ENCODE data around the gene VSNL1. TPM values are rescaled to one million over a fixed set of nuclear protein-coding genes. Genes with fewer than 3 reads are reported as not detected.

VSNL1 gene
- polyA plus RNA-seq, 1 of the 3 experiments (the other 2 are of a cell fraction): 1.3 TPM

- H3K36me3 ChIP-seq (replicated peaks in 1 of 2; ENCODE audit: control insufficient read depth in 1 of 2, insufficient read depth in 2 of 2, low read length in 1 of 2): peaks cover 51 to 52% of the 10 kb centered on the region in 2 experiments
- H2AFZ ChIP-seq (ENCODE audit: low read depth): no peak overlapping the region
- no peak for DNase-seq
- H3K4me1 ChIP-seq (ENCODE audit: control insufficient read depth in 1 of 2, insufficient read depth in 2 of 2, low read depth in 1 of 2, low read length in 1 of 2): peaks cover 5 to 10% of the 10 kb centered on the region in 2 experiments; a peak in 1 of 4 replicates
- POLR2A ChIA-PET: no interaction called here
- no peak for TF ChIP-seq MXI1 (IDR thresholded peaks at IDR 0.05; ENCODE audit: low read depth, low read length)
- TF ChIP-seq, protein P1, sequence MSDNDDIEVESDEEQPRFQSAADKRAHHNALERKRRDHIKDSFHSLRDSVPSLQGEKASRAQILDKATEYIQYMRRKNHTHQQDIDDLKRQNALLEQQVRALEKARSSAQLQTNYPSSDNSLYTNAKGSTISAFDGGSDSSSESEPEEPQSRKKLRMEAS (IDR thresholded peaks at IDR 0.05; ENCODE audit: low read depth): no peak
- no peak for TF ChIP-seq RAD21 (IDR thresholded peaks at IDR 0.05; ENCODE audit: low read length)
- no peak for TF ChIP-seq USF1 (IDR thresholded peaks at IDR 0.05; ENCODE audit: borderline replicate concordance, low read depth)
- TF ChIP-seq YY1 (IDR thresholded peaks at IDR 0.05; ENCODE audit: low read depth): no peak
- TF ChIP-seq FOSL2 (IDR thresholded peaks at IDR 0.05; ENCODE audit: borderline replicate concordance, low read depth): no peak
- TF ChIP-seq, protein P2, sequence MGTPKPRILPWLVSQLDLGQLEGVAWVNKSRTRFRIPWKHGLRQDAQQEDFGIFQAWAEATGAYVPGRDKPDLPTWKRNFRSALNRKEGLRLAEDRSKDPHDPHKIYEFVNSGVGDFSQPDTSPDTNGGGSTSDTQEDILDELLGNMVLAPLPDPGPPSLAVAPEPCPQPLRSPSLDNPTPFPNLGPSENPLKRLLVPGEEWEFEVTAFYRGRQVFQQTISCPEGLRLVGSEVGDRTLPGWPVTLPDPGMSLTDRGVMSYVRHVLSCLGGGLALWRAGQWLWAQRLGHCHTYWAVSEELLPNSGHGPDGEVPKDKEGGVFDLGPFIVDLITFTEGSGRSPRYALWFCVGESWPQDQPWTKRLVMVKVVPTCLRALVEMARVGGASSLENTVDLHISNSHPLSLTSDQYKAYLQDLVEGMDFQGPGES (IDR thresholded peaks at IDR 0.05; ENCODE audit: low read depth, low read length): no peak
- TF ChIP-seq POLR2AphosphoS5 (IDR thresholded peaks at IDR 0.05; ENCODE audit: low read depth, low read length): no peak
- TF ChIP-seq EP300 (IDR thresholded peaks at IDR 0.05; ENCODE audit: borderline replicate concordance in 1 of 2, low read depth in 1 of 2, low read length in 1 of 2): peak in 1 of 2 experiments; percentile 76; a peak in 2 of 4 replicates
- TF ChIP-seq RXRA (IDR thresholded peaks at IDR 0.05; ENCODE audit: borderline replicate concordance, low read depth): no peak
- peak; percentile 51; the same call in 1 of the 2 replicates for TF ChIP-seq RCOR1 (IDR thresholded peaks at IDR 0.05; ENCODE audit: low read length)
- no peak for TF ChIP-seq FOXJ3 (CRISPR knock-in tag; IDR thresholded peaks at IDR 0.05)
- peak; percentile 48 for TF ChIP-seq GATA2 (CRISPR knock-in tag; IDR thresholded peaks at IDR 0.05)
- no peak for TF ChIP-seq TEAD4 (IDR thresholded peaks at IDR 0.05; ENCODE audit: borderline replicate concordance, insufficient read depth)
- no peak for TF ChIP-seq ZBTB33 (IDR thresholded peaks at IDR 0.05; ENCODE audit: borderline replicate concordance, low read depth)
- TF ChIP-seq NRF1 (IDR thresholded peaks at IDR 0.05; ENCODE audit: low read depth, low read length): no peak
- TF ChIP-seq CHD2 (IDR thresholded peaks at IDR 0.05; ENCODE audit: low read length, partially characterized antibody): peak; percentile 55
- TF ChIP-seq EZH2phosphoT487 (IDR thresholded peaks at IDR 0.05; ENCODE audit: borderline replicate concordance, low read depth): no peak
- peak overlapping the region in 1 of 2 experiments; percentile 25; a peak in 1 of 4 replicates for H3K27ac ChIP-seq (ENCODE audit: low read depth in 2 of 2, low read length in 1 of 2)
- no peaks in the 10 kb centered on the region for H3K9me3 ChIP-seq
- H3K9me2 ChIP-seq: no peaks in the 10 kb centered on the region
- CTCF ChIA-PET: interaction anchor here (1.1 to 23.7 kb wide), 9 partner anchors 8 to 1066 kb away, joined by 3 to 471 read pairs (median 8); no protein-coding TSS in a partner anchor
- H4K20me1 ChIP-seq (ENCODE audit: insufficient read depth): no peaks in the 10 kb centered on the region
- peaks cover 29% of the 10 kb centered on the region for H3F3A ChIP-seq (replicated peaks; ENCODE audit: insufficient read depth)
- no peak overlapping the region for H3K4me3 ChIP-seq (ENCODE audit: low read depth in 2 of 2, low read length in 1 of 2)
- H3K9ac ChIP-seq: no peak overlapping the region
- no peaks in the 10 kb centered on the region for H3K27me3 ChIP-seq (ENCODE audit: insufficient read depth)
- H3K79me2 ChIP-seq (ENCODE audit: insufficient read depth): no peaks in the 10 kb centered on the region
- no peak overlapping the region for H3K4me2 ChIP-seq
Observed at GRCh38 chr2:17674817-17675216, 134.3 kb downstream of the VSNL1 start.

Measured in SK-N-SH (cell line).